Measurements from ENCODE around the gene EEF1A1.

EEF1A1 gene

DNA sequence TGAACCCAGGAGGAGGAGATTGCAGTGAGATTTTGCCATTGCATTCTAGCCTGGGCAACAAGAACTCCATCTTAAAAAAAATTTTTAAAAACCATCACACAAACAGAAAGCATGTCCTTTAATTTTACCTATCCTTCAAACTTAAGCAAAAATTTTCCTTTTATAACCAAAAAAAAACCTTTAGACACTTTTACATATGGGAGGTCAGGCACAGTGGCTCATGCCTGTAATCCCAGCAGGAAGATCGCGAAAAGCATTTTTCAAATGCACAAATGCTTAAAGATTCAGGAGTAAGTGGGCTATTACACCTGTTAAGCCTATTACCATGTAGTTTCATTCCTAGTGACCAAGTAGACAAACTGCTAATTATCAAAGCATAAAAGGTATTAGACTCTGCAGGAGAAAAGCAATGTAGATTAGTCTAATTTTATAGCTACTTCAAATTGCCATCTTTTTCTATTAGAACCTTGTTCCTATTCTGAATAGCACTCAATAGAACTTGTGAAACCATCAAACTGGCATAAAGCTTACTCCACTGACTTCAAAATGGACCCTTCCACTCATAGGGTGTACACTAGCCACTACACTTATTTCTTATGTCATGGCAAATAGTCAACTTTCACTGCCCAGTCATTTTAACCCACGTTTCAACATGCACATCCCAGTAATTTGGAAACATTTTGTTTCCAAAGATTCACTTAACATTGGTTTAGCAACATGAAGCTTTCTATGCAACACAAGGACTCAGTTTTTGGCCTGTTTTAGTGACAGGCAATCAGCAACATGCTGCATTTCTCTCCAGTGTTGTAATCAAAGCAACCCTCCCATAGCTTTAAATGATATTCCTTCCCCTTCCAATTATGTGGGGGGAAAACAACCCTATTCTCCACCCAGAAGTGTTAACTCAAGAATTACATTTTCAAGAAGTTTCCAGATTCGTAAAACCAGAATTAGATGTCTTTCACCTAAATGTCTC lies 4.0 kb downstream of the EEF1A1 start:
- TF ChIP-seq, protein P1, sequence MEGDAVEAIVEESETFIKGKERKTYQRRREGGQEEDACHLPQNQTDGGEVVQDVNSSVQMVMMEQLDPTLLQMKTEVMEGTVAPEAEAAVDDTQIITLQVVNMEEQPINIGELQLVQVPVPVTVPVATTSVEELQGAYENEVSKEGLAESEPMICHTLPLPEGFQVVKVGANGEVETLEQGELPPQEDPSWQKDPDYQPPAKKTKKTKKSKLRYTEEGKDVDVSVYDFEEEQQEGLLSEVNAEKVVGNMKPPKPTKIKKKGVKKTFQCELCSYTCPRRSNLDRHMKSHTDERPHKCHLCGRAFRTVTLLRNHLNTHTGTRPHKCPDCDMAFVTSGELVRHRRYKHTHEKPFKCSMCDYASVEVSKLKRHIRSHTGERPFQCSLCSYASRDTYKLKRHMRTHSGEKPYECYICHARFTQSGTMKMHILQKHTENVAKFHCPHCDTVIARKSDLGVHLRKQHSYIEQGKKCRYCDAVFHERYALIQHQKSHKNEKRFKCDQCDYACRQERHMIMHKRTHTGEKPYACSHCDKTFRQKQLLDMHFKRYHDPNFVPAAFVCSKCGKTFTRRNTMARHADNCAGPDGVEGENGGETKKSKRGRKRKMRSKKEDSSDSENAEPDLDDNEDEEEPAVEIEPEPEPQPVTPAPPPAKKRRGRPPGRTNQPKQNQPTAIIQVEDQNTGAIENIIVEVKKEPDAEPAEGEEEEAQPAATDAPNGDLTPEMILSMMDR (conservative IDR thresholded peaks at IDR 0.05), result no peak
- H3K27ac ChIP-seq, result peak overlapping the region; percentile 98

- H3K27ac ChIP-seq, result peak overlapping the region; percentile 98
- TF ChIP-seq, protein P1 (conservative IDR thresholded peaks at IDR 0.05), result no peak
Observed at GRCh38 chr6:73515204-73515655, 5.6 kb downstream of the EEF1A1 start.

DNA sequence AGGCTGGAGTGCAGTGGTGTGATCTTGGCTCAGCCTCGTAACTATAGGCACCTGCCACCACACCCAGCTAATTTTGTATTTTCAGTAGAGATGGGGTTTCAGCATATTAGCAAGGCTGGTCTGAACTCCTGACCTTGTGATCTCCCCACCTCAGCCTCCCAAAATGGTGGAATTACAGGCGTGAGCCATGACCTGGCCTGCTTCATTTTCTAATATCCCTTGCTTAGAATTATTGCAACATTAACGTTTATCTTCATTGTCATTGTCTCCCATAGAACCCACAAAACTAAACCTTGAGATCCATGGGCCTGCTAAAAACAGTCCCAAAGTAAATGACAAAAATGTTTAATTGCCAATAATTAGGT lies 6.1 kb downstream of the EEF1A1 start:
- peak overlapping the region; percentile 98; the same call in 1 of the 2 replicates for H3K27ac ChIP-seq
- TF ChIP-seq, protein P1 (conservative IDR thresholded peaks at IDR 0.05), result no peak

GRCh38 chr6:73513496-73513854 lies 7.4 kb downstream of the EEF1A1 start:
- no peak overlapping the region for H3K27ac ChIP-seq
- TF ChIP-seq, protein P1 (conservative IDR thresholded peaks at IDR 0.05), result no peak

DNA sequence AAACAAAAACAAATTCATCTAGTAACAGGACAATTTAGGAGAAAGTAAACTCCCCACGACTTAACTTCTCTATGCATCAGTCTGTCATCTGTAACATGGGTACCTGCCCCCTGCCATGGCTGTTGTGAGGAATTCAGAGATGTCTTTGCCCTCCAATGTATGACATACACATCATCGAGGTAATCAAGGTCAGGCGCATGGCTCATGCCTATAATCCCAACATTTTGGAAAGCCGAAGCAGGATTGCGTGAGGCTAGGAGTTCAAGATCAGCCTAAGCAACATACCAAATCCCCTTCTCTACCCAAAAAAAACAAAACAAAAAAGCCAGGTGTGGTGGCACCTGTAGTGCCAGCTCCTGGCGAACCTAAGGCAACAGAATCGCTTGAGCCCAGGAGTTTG lies 9.0 kb downstream of the EEF1A1 start:
- TF ChIP-seq, protein P1 (conservative IDR thresholded peaks at IDR 0.05), result no peak
- H3K27ac ChIP-seq, result no peak overlapping the region

DNA sequence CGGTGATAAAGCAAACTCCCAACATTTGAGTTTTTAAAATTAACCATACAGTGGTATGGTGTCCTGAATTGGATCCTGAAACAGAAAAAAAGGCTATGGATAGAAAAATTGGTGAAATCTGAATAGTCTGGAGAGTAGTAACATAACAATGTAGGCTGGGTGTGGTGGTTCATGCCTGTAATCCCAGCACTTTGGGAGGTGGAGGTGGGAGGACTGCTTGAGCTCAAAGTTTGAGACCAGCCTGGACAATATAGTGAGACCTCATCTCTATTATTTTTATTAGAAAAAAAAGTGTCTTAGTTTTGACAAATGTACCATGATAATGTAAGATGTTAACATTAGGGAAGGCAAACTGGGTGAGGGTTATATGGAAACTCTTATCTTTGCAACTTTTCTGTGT lies 11.0 kb downstream of the EEF1A1 start:
- H3K27ac ChIP-seq, result no peak overlapping the region
- TF ChIP-seq, protein P1 (conservative IDR thresholded peaks at IDR 0.05), result no peak

GRCh38 chr6:73508776-73509175 lies 12.1 kb downstream of the EEF1A1 start:
- TF ChIP-seq, protein P1 (conservative IDR thresholded peaks at IDR 0.05), result no peak

More at GRCh38 chr6:73508776-73509175, 12.1 kb downstream of the EEF1A1 start:
- no peak overlapping the region for H3K27ac ChIP-seq

All from VCaP (cell line).